CD4-positive, alpha-beta memory T cell (primary cell): ENCODE data around the gene DBNDD1. TPM values are rescaled to one million over a fixed set of nuclear protein-coding genes. Genes with fewer than 3 reads are reported as not detected.

Source experiments
- CTCF ChIA-PET: fragments of 350-600 bp; sonication (Branson Sonifier 250); formaldehyde crosslinking; loops from one replicate; lab custom pipeline; 2021; ENCODE audit warnings: inconsistent platforms; ENCODE audit not compliant: partially characterized antibody; lab: Charles Lee
- POLR2A ChIA-PET: fragments of 350-600 bp; sonication (Branson Sonifier 250); formaldehyde crosslinking; loops from one replicate; lab custom pipeline; 2021; ENCODE audit not compliant: partially characterized antibody; lab: Charles Lee
- DNase-seq, 5 donors: peaks; one replicate each; pipeline versions ENCODE4 v3.0.0 to v3.0.0-alpha.2; 2020 to 2022; ENCODE audit warnings: mixed read lengths in 1 of 5
- H3K27ac ChIP-seq: one replicate; pipeline ENCODE4 v1.7.0; 2013; ENCODE audit warnings: low read depth, low read length
- H3K27me3 ChIP-seq: 2 replicates; pipeline ENCODE4 v1.7.0; 2013; ENCODE audit warnings: mild to moderate bottlenecking, low read length, moderate library complexity; ENCODE audit not compliant: insufficient read depth
- H3K36me3 ChIP-seq: 2 replicates; pipeline ENCODE4 v1.7.0; 2013; ENCODE audit warnings: mild to moderate bottlenecking, low read length, moderate library complexity; ENCODE audit not compliant: insufficient read depth
- H3K4me1 ChIP-seq: 2 replicates; pipeline ENCODE4 v1.7.0; 2013; ENCODE audit warnings: mild to moderate bottlenecking, low read length, moderate library complexity; ENCODE audit not compliant: insufficient read depth
- H3K4me3 ChIP-seq, 2 donors: one replicate each; pipeline ENCODE4 v1.7.0; 2013; ENCODE audit warnings: low read length in 2 of 2, mild to moderate bottlenecking in 1 of 2
- H3K9me3 ChIP-seq, 2 donors: one replicate each; pipeline ENCODE4 v1.7.0; 2013; ENCODE audit warnings: low read length in 2 of 2, control low read depth in 1 of 2; ENCODE audit not compliant: control insufficient read depth in 1 of 2
- H3K27ac Mint-ChIP-seq, 7 donors: one replicate each; pipeline ENCODE4 v1.8.0; 2020 to 2021; ENCODE audit warnings: mixed read lengths in 7 of 7, mild to moderate bottlenecking in 6 of 7, inconsistent platforms in 3 of 7, moderate library complexity in 3 of 7
- H3K27me3 Mint-ChIP-seq, 2 donors: one replicate each; pipeline ENCODE4 v1.8.0; 2020 to 2021; ENCODE audit warnings: mixed read lengths in 2 of 2
- H3K36me3 Mint-ChIP-seq, 2 donors: one replicate each; pipeline ENCODE4 v1.8.0; 2020 to 2021; ENCODE audit warnings: mixed read lengths in 2 of 2, inconsistent platforms in 1 of 2, mild to moderate bottlenecking in 1 of 2
- H3K4me1 Mint-ChIP-seq, 4 donors: one replicate each; pipeline ENCODE4 v1.8.0; 2020 to 2021; ENCODE audit warnings: mixed read lengths in 4 of 4, mild to moderate bottlenecking in 1 of 4
- H3K4me3 Mint-ChIP-seq, 8 donors: one replicate each; pipeline ENCODE4 v1.8.0; 2020 to 2021; ENCODE audit warnings: mixed read lengths in 8 of 8, mild to moderate bottlenecking in 7 of 8, moderate library complexity in 6 of 8, inconsistent platforms in 3 of 8
- H3K9me3 Mint-ChIP-seq, 8 donors: one replicate each; pipeline ENCODE4 v1.8.0; 2020 to 2021; ENCODE audit warnings: mixed read lengths in 8 of 8, mild to moderate bottlenecking in 5 of 8, inconsistent platforms in 3 of 8, moderate library complexity in 1 of 8
- intact Hi-C: fragments of 100-400 bp; cut with micrococcal nuclease; formaldehyde crosslinking; loops from one replicate; pipeline ENCODE4 v1.15.1; 2023
- polyA plus RNA-seq, 2 donors: library from polyadenylated mRNA; unstranded; fragments of 300-500 nt; fragmentation: Illumina TruSeq; gene quantifications; one replicate each; pipeline ENCODE4 v1.2.3, GENCODE V29; 2021
- total RNA-seq, 2 experiments: library from RNA; stranded (reverse); gene quantifications; one replicate each; pipeline ENCODE4 v1.2.3, GENCODE V29; 2021

Gene DBNDD1
- total and polyA plus RNA-seq, 4 experiments from 2014 or later: 0.61 to 3.7 (median 0.94) TPM

DNA sequence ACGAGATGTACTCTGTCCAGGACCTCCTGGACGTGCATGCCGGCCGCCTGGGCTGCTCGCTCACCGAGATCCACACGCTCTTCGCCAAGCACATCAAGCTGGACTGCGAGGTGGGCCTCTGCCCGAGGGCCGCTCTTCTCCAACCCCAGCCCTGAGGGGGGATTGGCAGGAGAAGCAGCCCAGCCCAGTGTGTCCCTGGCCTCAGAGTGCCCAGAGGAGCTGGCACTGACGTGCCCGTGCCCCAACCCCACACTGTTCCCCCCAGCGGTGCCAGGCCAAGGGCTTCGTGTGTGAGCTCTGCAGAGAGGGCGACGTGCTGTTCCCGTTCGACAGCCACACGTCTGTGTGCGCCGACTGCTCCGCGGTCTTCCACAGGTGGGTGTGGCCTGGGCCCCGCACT lies 55.1 kb downstream of the DBNDD1 start:
- H3K4me3 Mint-ChIP-seq: no peak overlapping the region
- DNase-seq: no peak
- ChIA-PET POLR2A (no interaction called here), CTCF (no interaction called here)
- no peaks in the 10 kb centered on the region for H3K9me3 Mint-ChIP-seq
- H3K4me1 ChIP-seq: no peaks in the 10 kb centered on the region
- peaks cover 0 to 4% (median under 1%) of the 10 kb centered on the region in 4 donors for H3K4me1 Mint-ChIP-seq
- no peak overlapping the region for H3K27ac ChIP-seq
- no peak overlapping the region for H3K4me3 ChIP-seq
- H3K9me3 ChIP-seq: no peaks in the 10 kb centered on the region
- intact Hi-C loops: no loop called here
- H3K27me3 Mint-ChIP-seq: no peaks in the 10 kb centered on the region
- H3K36me3 ChIP-seq: no peaks in the 10 kb centered on the region
- H3K27ac Mint-ChIP-seq: no peak overlapping the region
- H3K27me3 ChIP-seq: no peaks in the 10 kb centered on the region
- H3K36me3 Mint-ChIP-seq: peaks cover 0 to 24% of the 10 kb centered on the region in 2 donors

DNA sequence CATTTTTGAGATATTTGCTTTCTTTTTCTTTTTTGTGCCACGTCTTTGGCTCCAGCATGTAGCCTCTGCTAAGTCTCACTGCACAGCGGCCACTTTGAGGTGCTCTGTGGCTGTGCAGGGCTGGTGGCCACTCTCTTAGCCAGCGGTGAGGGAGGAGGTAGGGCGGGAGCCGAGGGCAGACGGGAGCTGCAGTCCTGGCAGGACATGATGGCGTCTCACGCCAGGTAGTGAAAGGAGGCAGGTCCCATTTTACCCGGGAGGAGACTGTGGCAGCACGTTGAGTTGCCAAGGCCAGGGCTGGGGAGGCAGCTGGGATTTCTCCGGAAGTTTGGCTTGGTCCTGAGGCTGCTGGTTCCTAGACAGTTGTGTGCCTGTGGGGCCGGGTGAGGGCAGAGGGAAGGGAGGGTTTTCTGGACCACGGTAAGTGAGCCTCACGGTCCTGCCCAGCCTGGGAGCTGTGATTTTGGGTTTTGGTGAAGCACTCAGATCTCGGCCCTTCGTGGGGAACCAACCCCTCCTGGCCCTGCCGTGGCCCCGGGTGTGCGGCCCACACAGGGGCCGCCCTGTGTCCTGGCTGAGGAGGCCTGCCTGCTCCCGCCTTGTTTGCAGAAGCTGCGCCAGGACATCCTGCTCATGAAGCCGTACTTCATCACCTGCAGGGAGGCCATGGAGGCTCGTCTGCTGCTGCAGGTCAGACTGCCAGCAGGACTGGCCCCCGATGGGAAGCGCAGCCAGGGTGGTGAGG lies 56.3 kb downstream of the DBNDD1 start:
- Mint-ChIP-seq H3K36me3 (peaks cover 9 to 33% of the 10 kb centered on the region in 2 donors), H3K27me3 (no peaks in the 10 kb centered on the region), H3K4me3 (no peak overlapping the region), H3K27ac (no peak overlapping the region), H3K9me3 (no peaks in the 10 kb centered on the region), H3K4me1 (peaks cover 0 to 1% (median 0%) of the 10 kb centered on the region in 4 donors)
- H3K36me3 ChIP-seq: no peaks in the 10 kb centered on the region
- DNase-seq: no peak
- H3K4me1 ChIP-seq: no peaks in the 10 kb centered on the region
- H3K27me3 ChIP-seq: no peaks in the 10 kb centered on the region
- intact Hi-C loops: no loop called here
- H3K27ac ChIP-seq: no peak overlapping the region
- ChIA-PET POLR2A (no interaction called here), CTCF (no interaction called here)
- H3K9me3 ChIP-seq: no peaks in the 10 kb centered on the region
- H3K4me3 ChIP-seq: no peak overlapping the region

DNA sequence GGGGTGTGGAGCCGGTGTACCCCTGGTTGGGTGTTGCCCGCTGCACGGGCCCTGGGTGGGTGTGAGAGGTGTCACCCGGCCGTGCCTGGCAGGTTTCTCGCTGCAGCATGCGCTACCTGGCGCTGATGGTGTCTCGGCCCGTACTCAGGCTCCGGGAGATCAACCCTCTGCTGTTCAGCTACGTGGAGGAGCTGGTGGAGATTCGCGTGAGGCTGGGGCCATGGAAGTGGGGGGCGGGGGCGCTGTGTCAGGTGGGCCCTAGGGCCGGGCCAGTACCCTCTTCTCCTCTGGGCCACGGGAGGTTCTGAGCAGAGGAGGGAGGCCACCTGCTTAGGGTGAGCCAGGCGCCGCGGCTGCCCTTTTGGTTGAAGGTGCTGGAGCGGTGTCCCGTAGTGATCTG lies 57.3 kb downstream of the DBNDD1 start:
- Mint-ChIP-seq H3K27me3 (no peaks in the 10 kb centered on the region), H3K4me3 (no peak overlapping the region), H3K4me1 (peaks cover 0 to 1% (median 0%) of the 10 kb centered on the region in 4 donors), H3K27ac (no peak overlapping the region), H3K36me3 (peaks cover 9 to 34% of the 10 kb centered on the region in 2 donors), H3K9me3 (no peaks in the 10 kb centered on the region)
- intact Hi-C loops: no loop called here
- Histone ChIP-seq H3K4me1 (no peaks in the 10 kb centered on the region), H3K9me3 (no peaks in the 10 kb centered on the region), H3K27me3 (no peaks in the 10 kb centered on the region), H3K27ac (no peak overlapping the region), H3K4me3 (no peak overlapping the region), H3K36me3 (no peaks in the 10 kb centered on the region)
- no peak for DNase-seq
- ChIA-PET POLR2A (no interaction called here), CTCF (no interaction called here)

GRCh38 chr16:89960966-89961365 lies 58.3 kb downstream of the DBNDD1 start:
- Mint-ChIP-seq H3K27ac (no peak overlapping the region), H3K27me3 (no peaks in the 10 kb centered on the region), H3K9me3 (no peaks in the 10 kb centered on the region), H3K36me3 (peaks cover 9 to 36% of the 10 kb centered on the region in 2 donors), H3K4me1 (peaks cover 0 to 1% (median 0%) of the 10 kb centered on the region in 4 donors), H3K4me3 (no peak overlapping the region)
- H3K9me3 ChIP-seq: no peaks in the 10 kb centered on the region
- ChIA-PET POLR2A (interaction anchor here (1.1 kb wide), 1 partner anchor 11 kb away, joined by 3 read pairs; no protein-coding TSS in a partner anchor), CTCF (no interaction called here)
- DNase-seq: no peak
- H3K4me3 ChIP-seq: no peak overlapping the region
- H3K27me3 ChIP-seq: no peaks in the 10 kb centered on the region
- no peaks in the 10 kb centered on the region for H3K36me3 ChIP-seq
- intact Hi-C loops: no loop called here
- no peaks in the 10 kb centered on the region for H3K4me1 ChIP-seq
- no peak overlapping the region for H3K27ac ChIP-seq

DNA sequence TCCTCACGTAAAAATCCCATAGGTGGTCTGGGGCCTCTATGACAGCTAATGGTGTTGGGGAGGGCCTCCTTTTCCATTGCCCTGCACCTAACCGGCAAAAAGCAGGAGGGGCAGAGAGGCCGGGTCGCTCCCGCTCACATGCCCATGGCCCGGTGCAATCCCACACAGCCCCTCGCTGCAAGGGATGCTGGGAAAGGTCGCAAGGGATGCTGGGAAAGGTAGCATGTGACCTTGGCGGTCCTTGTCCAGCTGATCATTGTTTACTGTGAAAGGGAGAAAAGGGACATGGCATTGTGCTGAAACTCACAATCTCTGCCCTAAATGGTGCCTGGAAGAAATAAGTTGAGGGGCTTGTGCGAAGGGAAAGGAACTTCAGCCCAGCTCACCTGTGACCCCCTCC lies 60.7 kb downstream of the DBNDD1 start:
- H3K4me1 Mint-ChIP-seq: peaks cover 0 to 1% (median 0%) of the 10 kb centered on the region in 4 donors
- H3K9me3 Mint-ChIP-seq: no peaks in the 10 kb centered on the region
- DNase-seq: no peak
- H3K36me3 Mint-ChIP-seq: peaks cover 9 to 35% of the 10 kb centered on the region in 2 donors
- POLR2A ChIA-PET: no interaction called here
- no peak overlapping the region for H3K27ac Mint-ChIP-seq
- intact Hi-C loops: no loop called here
- Histone ChIP-seq H3K27me3 (no peaks in the 10 kb centered on the region), H3K4me3 (no peak overlapping the region), H3K27ac (no peak overlapping the region), H3K36me3 (no peaks in the 10 kb centered on the region), H3K9me3 (no peaks in the 10 kb centered on the region), H3K4me1 (no peaks in the 10 kb centered on the region)
- no peaks in the 10 kb centered on the region for H3K27me3 Mint-ChIP-seq
- no peak overlapping the region for H3K4me3 Mint-ChIP-seq
- CTCF ChIA-PET: no interaction called here

DNA sequence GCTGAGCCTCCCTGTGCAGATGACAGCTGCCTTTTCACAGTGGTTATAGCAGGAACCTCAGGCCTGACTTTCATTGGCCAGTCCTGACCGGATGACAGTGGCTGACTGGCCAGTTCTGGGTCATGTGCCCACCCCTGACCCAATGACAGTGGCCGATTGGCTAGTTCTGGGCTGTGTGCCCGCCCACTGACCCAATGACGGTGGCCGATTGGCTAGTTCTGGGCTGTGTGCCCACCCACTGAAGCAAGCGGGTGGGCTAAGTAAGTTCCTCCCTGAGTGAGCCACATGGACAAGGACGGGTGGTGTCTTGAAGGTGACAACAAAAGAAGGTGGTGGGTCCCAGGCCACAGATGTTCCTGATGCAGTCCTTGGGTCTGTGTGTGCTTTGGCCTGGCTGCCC lies 61.2 kb downstream of the DBNDD1 start:
- peaks cover 9 to 33% of the 10 kb centered on the region in 2 donors for H3K36me3 Mint-ChIP-seq
- Histone ChIP-seq H3K27ac (no peak overlapping the region), H3K36me3 (no peaks in the 10 kb centered on the region), H3K9me3 (no peaks in the 10 kb centered on the region), H3K27me3 (no peaks in the 10 kb centered on the region), H3K4me1 (no peaks in the 10 kb centered on the region), H3K4me3 (no peak overlapping the region)
- CTCF ChIA-PET: no interaction called here
- no peak overlapping the region for H3K27ac Mint-ChIP-seq
- no peaks in the 10 kb centered on the region for H3K27me3 Mint-ChIP-seq
- POLR2A ChIA-PET: no interaction called here
- H3K4me1 Mint-ChIP-seq: peaks cover 0 to 1% (median 0%) of the 10 kb centered on the region in 4 donors
- no peaks in the 10 kb centered on the region for H3K9me3 Mint-ChIP-seq
- intact Hi-C loops: no loop called here
- DNase-seq: no peak
- H3K4me3 Mint-ChIP-seq: no peak overlapping the region

DNA sequence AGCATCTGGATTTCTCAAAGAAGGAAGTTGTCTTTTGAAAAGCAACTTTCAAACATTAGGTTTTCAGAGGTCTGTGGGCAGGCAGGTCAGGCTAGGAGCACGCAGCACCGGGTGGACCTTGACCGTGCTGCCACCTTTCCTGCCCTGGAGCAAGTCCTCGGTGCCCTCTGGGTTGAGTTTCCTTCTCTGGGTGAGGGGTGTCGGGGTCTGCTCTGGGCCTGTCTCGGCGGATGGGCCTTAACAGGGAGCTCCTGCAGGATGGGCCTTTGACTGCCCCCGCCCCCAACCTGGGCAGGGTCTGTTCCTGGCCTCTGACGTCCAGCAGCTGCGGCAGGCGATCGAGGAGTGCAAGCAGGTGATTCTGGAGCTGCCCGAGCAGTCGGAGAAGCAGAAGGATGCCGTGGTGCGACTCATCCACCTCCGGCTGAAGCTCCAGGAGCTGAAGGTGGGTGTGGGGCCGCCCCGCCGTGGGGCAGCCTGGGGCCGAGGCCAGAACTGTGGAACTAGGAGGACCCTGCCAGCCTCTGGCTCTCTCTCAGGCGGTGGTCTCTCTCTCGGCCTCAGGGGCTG lies 62.0 kb downstream of the DBNDD1 start:
- Mint-ChIP-seq H3K27ac (no peak overlapping the region), H3K4me1 (peaks cover 0 to 1% (median 0%) of the 10 kb centered on the region in 4 donors), H3K9me3 (no peaks in the 10 kb centered on the region), H3K4me3 (no peak overlapping the region), H3K36me3 (peaks cover 9 to 34% of the 10 kb centered on the region in 2 donors), H3K27me3 (no peaks in the 10 kb centered on the region)
- ChIA-PET CTCF (no interaction called here), POLR2A (no interaction called here)
- Histone ChIP-seq H3K4me3 (no peak overlapping the region), H3K27me3 (no peaks in the 10 kb centered on the region), H3K27ac (no peak overlapping the region), H3K36me3 (no peaks in the 10 kb centered on the region), H3K9me3 (no peaks in the 10 kb centered on the region), H3K4me1 (no peaks in the 10 kb centered on the region)
- DNase-seq: no peak
- intact Hi-C loops: no loop called here
